ENCODE measurements around the gene PRICKLE2.

Gene PRICKLE2

DNA sequence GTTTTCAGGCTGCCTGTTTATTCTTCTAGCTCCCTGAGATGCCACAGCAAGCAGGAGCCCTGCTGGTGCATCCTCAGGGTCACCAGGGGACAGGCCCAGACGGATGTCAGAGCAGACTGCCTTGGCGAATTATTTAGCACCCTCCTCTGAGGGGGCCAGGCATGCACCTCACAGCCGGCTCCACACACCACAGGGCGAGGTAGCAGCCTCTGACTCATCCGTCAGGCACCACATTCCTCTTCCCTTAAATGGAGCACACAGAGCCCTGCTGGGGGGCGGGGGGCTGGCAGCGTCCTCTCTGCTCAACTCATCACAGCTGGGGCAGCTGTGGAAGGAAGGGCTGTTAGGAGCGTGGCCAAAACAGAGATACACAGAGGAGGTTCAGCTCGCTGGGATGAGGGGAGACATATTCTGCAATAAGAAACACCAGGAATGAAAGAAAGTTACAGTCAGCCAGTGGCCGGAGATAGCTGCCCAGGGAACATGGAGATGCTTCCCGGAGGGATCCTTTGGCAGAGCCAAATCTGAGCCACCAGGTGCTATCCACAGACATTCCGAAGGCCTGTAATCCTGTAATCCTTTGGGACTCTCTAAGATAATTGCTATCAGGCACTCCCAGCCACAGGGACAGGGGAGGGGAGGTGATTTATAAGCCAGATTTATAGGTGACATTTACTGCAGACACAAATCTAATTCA, 13.9 kb upstream of the PRICKLE2 start:
- TF ChIP-seq CTCF (IDR thresholded peaks at IDR 0.05) (no peak), ZFX (IDR thresholded peaks at IDR 0.05; ENCODE audit: borderline replicate concordance) (no peak)
- no peak overlapping the region for H3K27ac ChIP-seq

GRCh38 chr3:64237083-64237482, 11.8 kb upstream of the PRICKLE2 start:
- TF ChIP-seq ZFX (IDR thresholded peaks at IDR 0.05; ENCODE audit: borderline replicate concordance), result no peak
- no peak for TF ChIP-seq CTCF (IDR thresholded peaks at IDR 0.05)
- H3K27ac ChIP-seq, result no peak overlapping the region

GRCh38 chr3:64235605-64236004, 10.3 kb upstream of the PRICKLE2 start:
- no peak overlapping the region for H3K27ac ChIP-seq
- TF ChIP-seq CTCF (IDR thresholded peaks at IDR 0.05) (no peak), ZFX (IDR thresholded peaks at IDR 0.05; ENCODE audit: borderline replicate concordance) (no peak)

- TF ChIP-seq ZFX (IDR thresholded peaks at IDR 0.05; ENCODE audit: borderline replicate concordance), result no peak
- no peak for TF ChIP-seq CTCF (IDR thresholded peaks at IDR 0.05)
- no peak overlapping the region for H3K27ac ChIP-seq
Measured at GRCh38 chr3:64234571-64234970, 9.3 kb upstream of the PRICKLE2 start.

- no peak overlapping the region for H3K27ac ChIP-seq
- TF ChIP-seq ZFX (IDR thresholded peaks at IDR 0.05; ENCODE audit: borderline replicate concordance) (no peak), CTCF (IDR thresholded peaks at IDR 0.05) (no peak)
Measured at GRCh38 chr3:64232821-64233220, 7.6 kb upstream of the PRICKLE2 start.

GRCh38 chr3:64229903-64230302, 4.6 kb upstream of the PRICKLE2 start:
- no peak overlapping the region for H3K27ac ChIP-seq
- TF ChIP-seq CTCF (IDR thresholded peaks at IDR 0.05), result no peak
- no peak for TF ChIP-seq ZFX (IDR thresholded peaks at IDR 0.05; ENCODE audit: borderline replicate concordance)

- H3K27ac ChIP-seq, result no peak overlapping the region
- TF ChIP-seq CTCF (IDR thresholded peaks at IDR 0.05), result no peak
- TF ChIP-seq ZFX (IDR thresholded peaks at IDR 0.05; ENCODE audit: borderline replicate concordance), result no peak
Measured at GRCh38 chr3:64228110-64228509, 2.8 kb upstream of the PRICKLE2 start.
